Measurements from ENCODE around the gene INTS2. TPM values are rescaled to one million over a fixed set of nuclear protein-coding genes. Genes with fewer than 3 reads are reported as not detected.
"Not testable (repeated sequence)": the region's sequence is repeated elsewhere in the genome, so short reads cannot be mapped to it uniquely, and the experiment has no call there.

INTS2 gene
- 10 to 100 TPM; 23.2 to 24.2 (median 23.6) TPM for total RNA-seq

DNA sequence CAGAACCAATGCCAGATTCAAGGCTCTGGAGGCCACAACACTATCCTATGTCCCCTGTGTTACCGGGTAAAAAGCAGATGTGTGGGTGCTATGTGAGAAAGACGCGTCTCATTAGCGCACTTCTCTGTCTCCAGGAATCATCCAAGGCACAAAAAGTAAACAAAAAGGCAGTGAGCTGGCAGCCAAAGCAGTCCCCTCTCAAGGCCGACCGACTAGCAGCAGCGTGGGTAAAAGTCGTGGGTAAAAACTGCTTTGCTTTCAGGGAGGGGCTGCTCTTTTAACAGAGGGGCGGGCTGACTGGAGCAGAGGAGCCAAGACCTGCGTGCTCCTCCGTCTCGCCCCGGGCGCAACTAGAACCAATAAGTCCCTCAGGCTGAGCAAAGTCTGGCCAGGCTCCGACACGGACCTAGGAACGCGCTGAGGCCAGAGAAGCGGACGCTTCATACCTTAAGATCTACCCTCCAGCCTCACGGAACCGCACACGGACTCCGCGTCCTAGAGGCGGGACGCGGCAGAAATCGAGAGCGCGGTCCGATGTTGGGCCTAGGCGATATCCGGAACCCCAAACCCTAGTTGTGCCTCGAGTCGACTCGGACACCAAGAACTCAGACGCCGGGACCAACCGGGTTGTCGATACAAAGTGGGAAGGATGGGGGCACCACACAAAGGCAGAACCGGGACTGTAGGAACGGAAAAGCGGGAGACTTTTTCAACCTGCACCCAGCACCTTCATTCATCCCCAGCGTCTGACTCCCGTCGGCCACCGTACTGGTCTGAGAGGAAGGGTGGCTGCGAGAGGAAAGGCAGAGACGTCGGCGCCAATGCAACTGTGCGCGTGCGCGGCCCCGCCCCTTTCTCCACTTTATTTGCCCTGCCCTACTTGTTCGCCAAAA is at the start of gene INTS2:
Gene INTS2, minus strand, starts transcription at position 775 of the 893 bp plus-strand sequence. CDS start 1,338 bp downstream, outside the sequence.
- ATAC-seq = peak; percentile 90 to 91
- peaks cover 5% of the 10 kb centered on the region for H3K36me3 Mint-ChIP-seq (ENCODE audit: insufficient read depth)
- peak within 1 kb of the TSS; percentile 91 for H3K4me3 Mint-ChIP-seq
- no peaks in the 10 kb centered on the region for H3K9me3 Mint-ChIP-seq
- peaks cover 18% of the 10 kb centered on the region for H3K4me1 Mint-ChIP-seq (ENCODE audit: low read depth)
- H3K27me3 Mint-ChIP-seq (ENCODE audit: low read depth) = peaks cover 4% of the 10 kb centered on the region
- peak; percentile 95 for DNase-seq

- ATAC-seq = no peak
- no peak for DNase-seq
- no peak overlapping the region for H3K4me3 Mint-ChIP-seq
- no peaks in the 10 kb centered on the region for H3K27me3 Mint-ChIP-seq (ENCODE audit: low read depth)
- peaks cover 16% of the 10 kb centered on the region for H3K4me1 Mint-ChIP-seq (ENCODE audit: low read depth)
- H3K9me3 Mint-ChIP-seq = no peaks in the 10 kb centered on the region
- H3K36me3 Mint-ChIP-seq (ENCODE audit: insufficient read depth) = peaks cover 22% of the 10 kb centered on the region
These were observed 46.3 kb upstream of the INTS2 start for GRCh38 chr17:61974115-61974514.

DNA sequence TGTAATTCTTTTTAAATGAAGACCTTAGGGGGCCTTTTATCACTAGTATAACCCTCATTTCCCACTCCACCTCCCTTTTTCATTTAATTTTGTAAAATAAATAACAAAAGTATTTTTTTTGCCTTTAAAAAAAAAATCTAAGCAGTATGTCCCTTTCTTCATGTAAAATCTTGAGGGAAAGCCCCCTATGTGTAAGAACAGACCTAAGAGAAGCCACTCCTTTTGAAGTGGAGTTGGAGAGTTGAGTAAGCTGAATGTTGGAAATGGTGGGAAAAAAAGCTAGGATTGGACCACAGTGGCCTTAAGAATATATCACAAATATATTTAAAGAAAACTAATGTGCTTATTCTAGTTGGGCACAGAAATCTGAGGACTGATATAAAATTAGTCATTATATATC is 44.5 kb upstream of the INTS2 start:
- H3K4me1 Mint-ChIP-seq (ENCODE audit: low read depth) = peaks cover 16% of the 10 kb centered on the region
- ATAC-seq (no peak), DNase-seq (no peak)
- no peak overlapping the region for H3K4me3 Mint-ChIP-seq
- H3K36me3 Mint-ChIP-seq (ENCODE audit: insufficient read depth) = peaks cover 21% of the 10 kb centered on the region
- no peaks in the 10 kb centered on the region for H3K9me3 Mint-ChIP-seq
- H3K27me3 Mint-ChIP-seq (ENCODE audit: low read depth) = no peaks in the 10 kb centered on the region

DNA sequence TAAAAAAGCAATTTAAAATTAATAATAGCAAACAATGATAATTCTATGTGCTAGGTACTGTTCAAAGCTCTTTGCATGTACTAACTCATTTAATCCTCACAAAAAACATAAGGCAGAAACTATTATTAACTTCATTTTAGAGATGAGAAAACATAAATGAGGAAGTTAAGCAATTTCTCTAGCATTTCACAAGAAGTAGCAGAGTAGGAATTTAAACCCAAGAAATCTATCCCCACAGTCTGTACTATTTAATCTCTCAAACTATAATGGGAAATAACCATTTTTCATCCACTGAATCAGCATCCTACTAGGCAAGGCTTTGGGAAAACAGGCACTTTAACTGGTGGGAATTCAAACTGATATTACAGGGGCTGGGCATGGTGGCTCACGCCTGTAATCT is 42.2 kb upstream of the INTS2 start:
- no peak overlapping the region for H3K4me3 Mint-ChIP-seq
- H3K4me1 Mint-ChIP-seq (ENCODE audit: low read depth) = peaks cover 7% of the 10 kb centered on the region
- H3K27me3 Mint-ChIP-seq (ENCODE audit: low read depth) = no peaks in the 10 kb centered on the region
- no peaks in the 10 kb centered on the region for H3K9me3 Mint-ChIP-seq
- peaks cover 18% of the 10 kb centered on the region for H3K36me3 Mint-ChIP-seq (ENCODE audit: insufficient read depth)
- no peak for ATAC-seq
- DNase-seq = no peak

DNA sequence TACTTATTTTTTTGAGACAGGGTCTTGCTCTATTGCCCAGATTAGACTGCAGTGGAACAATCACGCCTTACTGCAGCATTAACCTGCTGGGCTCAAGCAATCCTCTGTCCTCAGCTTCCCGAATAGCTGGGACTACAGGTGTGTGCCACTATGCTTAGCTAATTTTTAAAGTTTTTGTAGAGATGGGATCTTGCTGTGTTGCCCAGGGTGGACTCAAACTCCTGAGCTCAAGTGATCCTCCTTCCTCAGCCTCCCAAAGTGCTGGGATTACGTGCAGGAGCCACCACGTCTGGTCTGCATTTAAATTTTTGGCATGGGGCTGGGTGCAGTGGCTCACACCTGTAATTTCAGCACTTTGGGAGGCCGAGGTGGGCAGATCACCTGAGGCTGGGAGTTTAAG is 41.0 kb upstream of the INTS2 start:
- Mint-ChIP-seq H3K36me3 (ENCODE audit: insufficient read depth) (peaks cover 13% of the 10 kb centered on the region), H3K9me3 (no peaks in the 10 kb centered on the region), H3K4me1 (ENCODE audit: low read depth) (no peaks in the 10 kb centered on the region), H3K4me3 (no peak overlapping the region), H3K27me3 (ENCODE audit: low read depth) (no peaks in the 10 kb centered on the region)
- ATAC-seq = no peak
- no peak for DNase-seq

- no peaks in the 10 kb centered on the region for H3K9me3 Mint-ChIP-seq
- H3K27me3 Mint-ChIP-seq (ENCODE audit: low read depth) = no peaks in the 10 kb centered on the region
- H3K36me3 Mint-ChIP-seq (ENCODE audit: insufficient read depth) = peaks cover 17% of the 10 kb centered on the region
- ATAC-seq = no peak
- no peak for DNase-seq
- H3K4me3 Mint-ChIP-seq = no peak overlapping the region
- peaks cover 2% of the 10 kb centered on the region for H3K4me1 Mint-ChIP-seq (ENCODE audit: low read depth)
These were observed 39.9 kb upstream of the INTS2 start for GRCh38 chr17:61967729-61968128.

GRCh38 chr17:61966191-61966590 is 38.4 kb upstream of the INTS2 start:
- Mint-ChIP-seq H3K4me1 (ENCODE audit: low read depth) (peaks cover 2% of the 10 kb centered on the region), H3K9me3 (no peaks in the 10 kb centered on the region), H3K36me3 (ENCODE audit: insufficient read depth) (peaks cover 20% of the 10 kb centered on the region), H3K27me3 (ENCODE audit: low read depth) (no peaks in the 10 kb centered on the region), H3K4me3 (no peak overlapping the region)
- ATAC-seq (no peak), DNase-seq (no peak)

GRCh38 chr17:61955619-61956018 is 27.8 kb upstream of the INTS2 start:
- ATAC-seq = no peak
- Mint-ChIP-seq H3K4me1 (ENCODE audit: low read depth) (no peaks in the 10 kb centered on the region), H3K9me3 (no peaks in the 10 kb centered on the region), H3K4me3 (no peak overlapping the region), H3K27me3 (ENCODE audit: low read depth) (no peaks in the 10 kb centered on the region), H3K36me3 (ENCODE audit: insufficient read depth) (peaks cover 19% of the 10 kb centered on the region)
- no peak for DNase-seq

DNA sequence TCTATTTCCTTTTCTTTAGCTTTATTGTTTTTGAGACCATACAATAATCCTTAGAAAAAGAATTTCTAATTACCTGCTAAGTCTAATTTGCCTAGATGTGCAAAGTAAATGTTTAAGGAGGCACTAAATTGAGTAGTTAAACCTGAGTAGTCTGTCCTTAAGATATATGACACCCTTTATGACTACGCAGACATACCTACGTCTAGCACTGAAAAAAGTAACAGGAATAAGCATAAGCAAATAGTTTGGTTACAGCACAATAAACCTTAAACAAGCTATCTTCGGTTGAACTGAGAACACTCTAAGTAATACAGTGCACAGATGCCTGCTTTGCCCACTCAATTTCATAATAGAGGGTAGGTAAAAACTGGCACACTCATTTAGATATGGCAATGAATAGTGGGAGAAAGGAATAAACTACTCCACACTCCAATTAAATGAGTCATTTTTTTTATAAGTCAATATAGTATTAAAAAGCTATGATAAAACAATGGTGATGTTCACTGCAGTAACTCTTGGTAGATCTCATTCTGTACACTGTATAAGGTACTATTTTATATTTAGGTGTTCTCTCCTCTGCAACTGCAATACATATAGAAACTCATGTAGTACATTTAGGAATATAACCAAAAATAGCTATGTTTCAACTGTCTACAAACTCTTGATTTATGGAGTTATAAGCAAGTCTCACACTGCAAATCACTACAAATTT is 19.7 kb upstream of the INTS2 start:
- DNase-seq = no peak
- Mint-ChIP-seq H3K4me3 (no peak overlapping the region), H3K4me1 (ENCODE audit: low read depth) (no peaks in the 10 kb centered on the region), H3K9me3 (no peaks in the 10 kb centered on the region), H3K36me3 (ENCODE audit: insufficient read depth) (peaks cover 14% of the 10 kb centered on the region), H3K27me3 (ENCODE audit: low read depth) (no peaks in the 10 kb centered on the region)
- ATAC-seq = no peak

DNA sequence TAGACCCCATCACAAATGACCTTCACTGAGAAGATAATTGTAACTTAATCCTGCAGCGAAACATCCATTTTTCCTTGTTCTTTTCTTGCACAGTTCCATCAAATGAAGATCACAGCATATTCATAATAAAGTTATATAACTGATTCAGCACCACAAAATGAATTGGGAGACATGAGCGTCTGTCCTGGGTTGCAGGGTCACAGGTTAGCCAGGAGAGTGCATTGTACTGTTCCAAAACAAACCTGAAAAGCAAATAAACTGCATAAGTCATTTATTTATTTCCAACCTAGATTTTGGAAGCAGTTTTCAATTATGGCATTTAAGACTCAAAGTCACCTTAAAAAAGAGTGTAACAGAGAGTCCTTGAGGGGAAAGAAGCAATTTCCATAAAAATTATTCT is 18.6 kb upstream of the INTS2 start:
- H3K4me3 Mint-ChIP-seq = no peak overlapping the region
- no peak for ATAC-seq
- H3K9me3 Mint-ChIP-seq = no peaks in the 10 kb centered on the region
- DNase-seq = no peak
- peaks cover 13% of the 10 kb centered on the region for H3K36me3 Mint-ChIP-seq (ENCODE audit: insufficient read depth)
- H3K4me1 Mint-ChIP-seq (ENCODE audit: low read depth) = no peaks in the 10 kb centered on the region
- no peaks in the 10 kb centered on the region for H3K27me3 Mint-ChIP-seq (ENCODE audit: low read depth)

DNA sequence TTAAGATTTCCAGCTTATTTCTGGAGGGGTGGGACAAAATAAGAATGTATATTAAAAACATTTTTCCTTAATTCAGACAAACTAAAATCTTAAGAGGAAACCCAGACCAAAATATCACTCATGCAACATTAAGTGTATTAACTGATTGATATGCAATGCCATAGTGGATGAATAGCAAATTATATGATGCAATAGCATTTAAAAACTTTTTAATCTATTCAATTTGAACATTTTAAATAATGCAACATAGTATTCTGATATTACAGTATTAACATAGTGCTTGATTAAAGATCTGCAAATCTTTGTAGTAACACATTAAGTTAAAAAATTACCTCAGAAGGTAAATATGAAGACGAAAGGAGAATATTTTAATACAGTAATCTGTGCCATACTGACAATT is 15.3 kb upstream of the INTS2 start:
- Mint-ChIP-seq H3K36me3 (ENCODE audit: insufficient read depth) (peaks cover 6% of the 10 kb centered on the region), H3K4me1 (ENCODE audit: low read depth) (no peaks in the 10 kb centered on the region), H3K9me3 (no peaks in the 10 kb centered on the region), H3K4me3 (no peak overlapping the region), H3K27me3 (ENCODE audit: low read depth) (no peaks in the 10 kb centered on the region)
- ATAC-seq = no peak
- DNase-seq = no peak

- DNase-seq = no peak
- H3K4me3 Mint-ChIP-seq = no peak overlapping the region
- H3K36me3 Mint-ChIP-seq (ENCODE audit: insufficient read depth) = peaks cover 6% of the 10 kb centered on the region
- no peaks in the 10 kb centered on the region for H3K9me3 Mint-ChIP-seq
- ATAC-seq = no peak
- no peaks in the 10 kb centered on the region for H3K27me3 Mint-ChIP-seq (ENCODE audit: low read depth)
- H3K4me1 Mint-ChIP-seq (ENCODE audit: low read depth) = no peaks in the 10 kb centered on the region
These were observed 14.3 kb upstream of the INTS2 start for GRCh38 chr17:61942085-61942484.

- ATAC-seq = no peak
- no peak for DNase-seq
- H3K4me3 Mint-ChIP-seq = peak overlapping the region; percentile 91
- no peaks in the 10 kb centered on the region for H3K9me3 Mint-ChIP-seq
- peaks cover 18% of the 10 kb centered on the region for H3K4me1 Mint-ChIP-seq (ENCODE audit: low read depth)
- H3K27me3 Mint-ChIP-seq (ENCODE audit: low read depth) = peaks cover 4% of the 10 kb centered on the region
- peaks cover 5% of the 10 kb centered on the region for H3K36me3 Mint-ChIP-seq (ENCODE audit: insufficient read depth)
These were observed 287 bp upstream of the INTS2 start for GRCh38 chr17:61928101-61928436.

GRCh38 chr17:61926826-61927207 is 965 bp downstream of the INTS2 start:
- Mint-ChIP-seq H3K4me1 (ENCODE audit: low read depth) (peaks cover 18% of the 10 kb centered on the region), H3K9me3 (no peaks in the 10 kb centered on the region)
- no peak for ATAC-seq

GRCh38 chr17:61915162-61915561 is 12.6 kb downstream of the INTS2 start:
- H3K9me3 Mint-ChIP-seq; ATAC-seq; H3K27me3 Mint-ChIP-seq (ENCODE audit: low read depth); H3K4me1 Mint-ChIP-seq (ENCODE audit: low read depth); H3K4me3 Mint-ChIP-seq; DNase-seq: not testable (repeated sequence)
- H3K36me3 Mint-ChIP-seq (ENCODE audit: insufficient read depth) = peaks cover 36% of the 10 kb centered on the region

More at GRCh38 chr17:61926826-61927207, 965 bp downstream of the INTS2 start:
- H3K4me3 Mint-ChIP-seq = peak overlapping the region; percentile 91
- DNase-seq = no peak
- H3K27me3 Mint-ChIP-seq (ENCODE audit: low read depth) = peaks cover 4% of the 10 kb centered on the region
- peaks cover 5% of the 10 kb centered on the region for H3K36me3 Mint-ChIP-seq (ENCODE audit: insufficient read depth)
